Measurements from ENCODE around the gene SDHA. TPM values are rescaled to one million over a fixed set of nuclear protein-coding genes. Genes with fewer than 3 reads are reported as not detected.
"Not testable (repeated sequence)": the region's sequence is repeated elsewhere in the genome, so short reads cannot be mapped to it uniquely, and the experiment has no call there.

SDHA gene
- polyA plus RNA-seq, 1 donor, result 160 TPM

GRCh38 chr5:255116-255515 is 37.0 kb downstream of the SDHA start:
- not testable (repeated sequence) for DNase-seq

- DNase-seq, result not testable (repeated sequence)
Observed at GRCh38 chr5:256347-256746, 38.2 kb downstream of the SDHA start.

DNA sequence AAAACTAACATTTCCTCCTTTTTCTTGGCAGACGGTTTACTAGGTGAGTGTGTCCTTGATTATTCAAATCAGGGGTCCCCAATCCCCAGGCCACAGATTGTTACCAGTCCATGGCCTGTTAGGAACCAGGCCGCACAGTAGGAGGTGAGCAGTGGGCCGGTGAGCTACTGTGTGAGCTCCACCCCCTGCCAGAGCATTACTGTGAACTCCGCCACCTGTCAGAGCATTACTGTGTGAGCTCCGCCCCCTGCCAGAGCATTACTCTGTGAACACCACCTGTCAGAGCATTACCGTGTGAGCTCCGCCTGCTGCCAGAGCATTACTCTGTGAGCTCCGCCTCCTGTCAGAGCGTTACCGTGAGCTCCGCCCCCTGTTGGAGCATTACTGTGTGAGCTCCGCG is 39.0 kb downstream of the SDHA start:
- no peak for DNase-seq

GRCh38 chr5:263275-263974 is 45.3 kb downstream of the SDHA start:
- not testable (repeated sequence) for DNase-seq

GRCh38 chr5:264338-264737 is 46.2 kb downstream of the SDHA start:
- no peak for DNase-seq

DNA sequence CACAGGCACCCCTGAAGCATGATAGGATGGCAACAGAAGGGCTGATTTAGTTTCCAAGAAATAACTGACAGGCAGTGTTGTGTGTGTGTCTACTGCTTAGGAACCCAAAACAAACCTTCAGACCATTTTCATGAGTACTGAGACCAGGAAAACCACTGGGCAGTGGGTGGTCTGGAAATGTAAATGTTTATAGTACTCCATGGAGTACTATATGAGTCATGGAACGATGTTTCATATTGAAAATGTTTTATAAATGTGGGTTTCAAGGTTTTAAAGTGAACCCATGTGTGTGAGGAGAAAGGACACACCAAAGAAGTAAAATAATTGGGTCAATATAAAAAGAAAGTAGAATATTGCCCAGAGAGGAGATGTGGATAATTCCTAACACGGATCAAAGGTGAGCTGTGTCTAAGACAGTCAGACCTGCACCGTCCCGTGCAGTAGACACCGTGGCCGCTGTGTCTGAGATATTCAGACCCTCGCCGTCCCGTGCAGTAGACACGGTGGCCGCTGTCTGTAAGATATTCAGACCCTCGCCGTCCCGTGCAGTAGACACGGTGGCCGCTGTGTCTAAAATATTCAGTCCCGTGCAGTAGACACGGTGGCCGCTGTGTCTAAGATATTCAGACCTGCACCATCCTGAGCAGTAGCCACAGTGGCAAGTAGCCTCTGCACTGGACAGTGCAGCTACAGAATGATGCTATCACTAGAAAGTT is 48.3 kb downstream of the SDHA start:
- DNase-seq, result not testable (repeated sequence)

DNA sequence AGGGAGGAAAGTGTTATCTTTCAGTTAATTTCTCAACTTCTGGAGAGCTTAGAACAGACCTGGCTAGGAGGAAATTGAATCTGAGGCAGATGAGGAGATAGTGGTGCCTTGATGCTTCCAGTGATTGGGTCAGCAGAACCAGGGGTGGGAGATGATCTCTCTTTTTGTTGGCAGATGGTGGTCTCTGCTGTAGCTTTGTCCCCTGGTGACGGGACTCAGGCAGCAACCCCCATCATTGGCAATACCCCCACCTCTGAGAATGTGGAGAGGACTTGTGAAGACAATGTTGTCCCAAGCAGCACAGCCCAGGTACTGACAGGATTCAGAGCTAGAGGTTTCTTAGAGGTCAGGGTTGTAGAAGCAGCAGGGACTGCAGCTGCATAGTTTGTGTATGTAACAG is 49.6 kb downstream of the SDHA start:
- no peak for DNase-seq

- DNase-seq, result no peak
Observed at GRCh38 chr5:270340-270739, 52.2 kb downstream of the SDHA start.

- DNase-seq, result not testable (repeated sequence)
Observed at GRCh38 chr5:271828-272167, 53.7 kb downstream of the SDHA start.

DNA sequence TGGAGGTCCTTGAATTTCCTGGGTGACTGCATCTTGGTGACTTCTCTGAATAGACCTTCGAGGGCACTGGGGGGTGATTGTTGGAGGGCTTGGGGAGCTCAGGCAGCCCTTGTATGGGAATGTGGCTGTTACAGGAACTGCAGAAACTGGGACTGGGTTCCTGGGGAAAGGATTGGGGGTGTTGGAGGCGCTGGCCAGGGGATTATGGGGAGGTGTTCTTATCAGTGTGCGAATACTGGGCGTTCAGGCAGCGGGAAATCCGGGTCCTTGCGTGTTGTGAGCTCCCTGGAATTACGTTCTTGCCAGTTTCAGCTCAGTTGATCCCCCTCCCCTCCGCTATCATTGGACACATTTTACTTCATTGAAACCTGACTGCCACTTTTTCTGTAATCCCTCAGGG is 55.0 kb downstream of the SDHA start:
- DNase-seq, result not testable (repeated sequence)

GRCh38 chr5:273491-273890 is 55.4 kb downstream of the SDHA start:
- DNase-seq, result not testable (repeated sequence)

- DNase-seq, result not testable (repeated sequence)
Observed at GRCh38 chr5:274346-274745, 56.2 kb downstream of the SDHA start.

- DNase-seq, result no peak
Observed at GRCh38 chr5:278646-279045, 60.5 kb downstream of the SDHA start.

DNA sequence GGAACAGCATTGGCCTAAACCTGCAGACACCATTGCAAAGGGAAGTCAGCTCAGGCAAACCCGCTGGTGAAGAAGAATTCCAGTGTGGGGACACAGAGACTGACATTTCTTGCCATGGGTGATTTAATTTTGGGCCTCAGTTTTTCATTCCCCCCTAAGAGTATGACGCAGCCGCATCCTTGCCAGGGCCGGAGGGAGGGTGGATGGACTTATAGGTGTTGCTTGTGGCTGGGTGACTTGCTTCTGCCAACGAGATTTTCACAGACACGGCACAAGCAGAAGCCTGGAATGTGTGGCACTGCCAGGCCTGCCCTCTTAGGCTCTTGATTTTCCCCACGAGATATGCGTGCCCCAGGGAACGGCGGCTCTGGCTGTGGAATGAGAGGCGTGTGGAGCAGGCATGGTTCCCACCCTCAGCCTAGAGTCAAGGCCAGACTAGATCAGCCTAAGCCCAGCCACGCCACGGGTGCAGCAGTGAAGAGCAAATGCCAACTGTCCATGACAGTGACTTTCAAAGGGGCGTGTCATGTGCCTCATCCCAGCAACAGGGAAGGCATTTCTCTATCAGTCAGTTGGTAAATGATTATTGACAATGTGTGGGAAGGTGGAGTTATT is 61.0 kb downstream of the SDHA start:
- DNase-seq, result not testable (repeated sequence)

DNA sequence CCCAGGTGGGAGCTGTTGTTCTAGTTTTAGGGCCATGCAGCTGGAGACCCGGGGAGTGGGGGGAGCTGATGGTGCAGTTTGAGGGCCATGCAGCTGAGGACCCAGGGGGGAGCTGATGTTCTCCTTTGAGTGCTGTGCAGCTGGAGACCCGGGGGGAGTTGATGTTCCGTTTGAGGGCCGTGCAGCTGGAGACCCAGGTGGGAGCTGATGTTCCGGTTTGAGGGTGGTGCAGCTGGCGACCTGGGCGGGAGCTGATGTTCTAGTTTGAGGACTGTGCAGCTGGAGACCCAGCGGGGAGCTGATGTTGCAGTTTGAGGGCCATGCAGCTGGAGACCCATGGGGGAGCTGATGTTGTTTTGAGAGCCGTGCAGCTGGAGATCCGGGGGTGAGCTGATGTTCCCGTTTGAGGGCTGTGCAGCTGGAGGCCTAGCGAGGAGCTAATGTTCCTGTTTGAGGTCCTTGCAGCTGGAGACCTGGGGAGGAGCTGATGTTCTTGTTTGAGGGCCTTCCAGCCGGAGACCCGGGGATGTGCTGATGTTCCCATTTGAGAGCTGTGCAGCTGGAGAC is 68.0 kb downstream of the SDHA start:
- no peak for DNase-seq

DNA sequence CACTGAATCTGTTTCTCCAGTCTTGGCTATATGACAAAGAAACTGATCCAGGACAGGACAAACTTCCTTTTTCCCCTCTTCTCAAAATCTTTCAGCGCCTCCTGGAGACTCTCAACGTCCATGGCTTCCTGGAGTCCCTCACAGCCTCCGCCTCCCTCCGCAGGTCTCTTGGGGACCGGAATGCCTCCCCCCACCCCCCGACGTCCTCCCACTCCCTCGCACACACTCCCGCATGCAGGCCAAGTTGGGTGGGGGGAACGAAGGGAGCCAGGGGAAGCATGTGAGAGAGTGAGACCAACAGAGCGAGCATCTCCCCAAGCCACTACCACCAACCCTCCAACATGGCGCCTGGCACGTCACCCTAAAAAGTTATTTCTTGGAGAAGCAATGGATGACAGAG is 72.1 kb downstream of the SDHA start:
- DNase-seq, result not testable (repeated sequence)

GRCh38 chr5:291345-291744 is 73.2 kb downstream of the SDHA start:
- DNase-seq, result not testable (repeated sequence)

DNA sequence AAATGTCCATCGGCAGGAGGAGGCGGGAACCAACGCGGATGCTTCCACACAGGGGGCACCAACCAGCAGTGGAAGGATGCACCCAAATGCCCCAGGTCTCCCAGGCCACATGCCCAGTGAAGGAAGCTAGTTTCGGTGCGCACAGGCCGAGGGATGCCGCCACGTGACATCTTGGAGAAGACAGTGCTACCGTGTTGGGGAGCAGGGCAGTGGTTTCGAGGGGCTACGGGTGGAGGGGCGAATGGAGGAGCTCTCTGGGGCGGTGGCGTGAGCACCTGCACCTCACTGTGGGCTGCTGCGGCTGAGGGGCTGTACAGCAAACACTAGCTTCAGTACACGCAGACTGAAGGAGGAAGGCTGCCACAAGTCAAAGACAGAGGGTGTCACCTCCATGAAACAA is 76.7 kb downstream of the SDHA start:
- not testable (repeated sequence) for DNase-seq

GRCh38 chr5:296207-296606 is 78.1 kb downstream of the SDHA start:
- DNase-seq, result not testable (repeated sequence)

DNA sequence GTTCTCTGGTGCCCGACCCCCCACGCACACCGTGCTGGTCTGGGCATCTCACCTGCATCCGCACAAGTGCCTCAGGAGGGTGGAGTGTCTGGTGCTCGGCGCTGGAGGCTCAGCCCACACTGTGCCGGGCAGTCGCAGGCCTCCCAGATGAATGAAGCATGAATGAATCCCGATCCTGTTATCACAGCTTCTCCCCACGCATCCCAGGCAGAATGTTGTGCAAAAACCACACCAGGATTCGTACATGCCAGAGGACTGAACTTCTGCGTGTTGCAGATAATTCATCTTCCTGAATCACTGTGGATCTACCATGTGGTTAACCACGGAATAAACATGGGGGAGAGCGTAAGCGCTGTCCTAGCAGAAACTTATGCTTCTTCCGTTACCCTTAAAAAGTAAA is 78.8 kb downstream of the SDHA start:
- DNase-seq, result not testable (repeated sequence)

- DNase-seq, result not testable (repeated sequence)
Observed at GRCh38 chr5:297448-297847, 79.3 kb downstream of the SDHA start.

GRCh38 chr5:297991-298736 is 80.0 kb downstream of the SDHA start:
- not testable (repeated sequence) for DNase-seq
